GM18867 (cell line): ENCODE data around the gene WDR70.
"Not testable (repeated sequence)": the region's sequence is repeated elsewhere in the genome, so short reads cannot be mapped to it uniquely, and the experiment has no call there.

Experiments used
- ATAC-seq: cut with Tn5 transposase; IDR thresholded peaks from one replicate; pipeline ENCODE4 v1.9.1; 2021; ENCODE audit warnings: mild to moderate bottlenecking, moderate library complexity; ENCODE audit not compliant: unreplicated experiment

Gene WDR70

DNA sequence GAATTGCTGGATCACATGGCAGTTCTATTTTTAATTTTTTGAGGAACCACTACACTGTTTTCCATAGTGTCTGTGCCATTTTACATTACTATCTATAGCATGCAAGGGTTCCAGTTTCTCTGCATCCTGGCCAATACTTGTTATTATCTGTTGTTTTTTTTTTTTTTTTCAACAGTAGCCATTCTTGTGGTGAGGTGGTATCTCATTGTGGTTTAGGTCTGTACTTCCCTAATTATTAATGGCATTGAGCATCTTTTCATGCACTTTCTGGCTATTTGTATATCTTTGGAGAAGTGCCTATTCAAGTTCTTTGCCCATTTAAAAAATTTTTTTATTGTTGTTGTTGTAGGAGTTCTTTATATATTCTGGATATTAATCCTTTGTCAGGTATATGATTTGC is 363.0 kb downstream of the WDR70 start:
- no peak for ATAC-seq

DNA sequence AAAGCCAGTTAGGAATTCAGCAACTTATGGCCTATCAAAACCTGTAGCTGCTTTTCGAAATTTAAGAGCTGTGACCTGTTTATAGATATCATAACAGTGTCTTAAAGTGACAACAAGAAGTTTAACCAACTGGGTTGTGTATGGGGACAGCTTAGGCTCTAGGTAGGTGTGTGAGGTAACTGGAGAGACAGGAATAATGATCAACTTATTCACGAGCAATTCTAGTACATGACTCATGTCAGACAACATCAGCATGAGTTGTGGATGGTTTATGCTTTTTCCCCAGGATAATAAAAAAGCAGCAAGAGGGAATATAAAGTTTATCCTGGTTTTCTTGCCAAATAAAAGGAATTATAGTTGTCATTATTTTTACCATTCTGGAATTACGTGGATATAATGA is 372.1 kb downstream of the WDR70 start:
- ATAC-seq = no peak

DNA sequence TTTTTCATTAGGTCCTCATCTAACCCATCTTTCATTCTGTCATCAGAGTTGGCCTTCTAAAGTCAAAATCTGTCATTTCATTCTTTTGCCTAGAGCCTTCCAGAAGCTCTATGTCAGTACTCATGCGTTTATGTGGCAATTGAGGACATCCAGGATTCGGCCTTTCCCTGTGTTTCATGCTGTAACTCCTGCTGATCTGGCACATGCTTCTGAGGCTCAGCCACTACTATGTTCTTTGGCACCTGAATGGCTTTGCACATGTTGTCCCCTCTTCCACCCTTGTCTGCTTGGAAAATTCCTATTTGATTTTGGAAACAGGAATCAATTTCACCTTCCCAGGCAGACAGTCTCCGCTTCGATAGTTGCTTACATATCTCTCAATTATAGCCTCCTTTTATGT is 375.9 kb downstream of the WDR70 start:
- no peak for ATAC-seq

DNA sequence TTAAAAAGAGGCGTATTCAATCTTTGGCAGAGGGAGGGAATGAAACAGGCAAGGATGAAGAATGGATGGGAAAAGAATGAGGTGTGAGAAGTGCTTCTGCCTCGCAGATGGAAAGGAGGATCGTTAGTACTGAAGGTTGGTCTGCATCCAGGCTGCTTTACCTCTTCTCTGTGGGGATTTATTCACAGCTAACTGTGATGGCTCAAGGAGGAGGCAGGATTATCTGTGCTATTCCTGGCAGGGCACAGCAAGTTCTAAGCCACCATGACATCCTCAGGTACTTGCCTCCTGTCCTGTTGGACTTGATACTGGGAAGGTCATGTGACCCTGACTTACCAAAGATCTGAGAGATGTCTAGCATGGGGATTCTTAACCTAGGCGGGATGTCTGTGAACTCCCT is 376.5 kb downstream of the WDR70 start:
- no peak for ATAC-seq

DNA sequence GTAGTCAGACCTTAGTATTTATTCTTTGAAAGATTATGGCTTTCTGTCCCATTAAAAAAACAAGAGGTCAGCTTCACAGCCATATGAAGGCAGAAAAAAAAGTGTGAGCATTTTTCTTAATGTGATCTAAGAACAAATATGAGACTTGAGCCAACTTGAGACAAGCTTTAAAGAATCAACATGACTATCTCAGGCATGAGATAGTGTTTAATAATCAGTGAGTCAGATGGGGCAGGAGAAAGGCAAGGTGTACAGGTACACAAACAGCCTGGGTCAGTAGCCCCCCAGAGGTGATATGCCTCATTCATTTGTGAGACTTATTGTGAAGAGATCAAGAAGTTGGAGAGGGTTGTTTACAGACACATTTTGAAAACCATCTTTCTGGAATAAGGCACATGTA is 377.1 kb downstream of the WDR70 start:
- no peak for ATAC-seq

DNA sequence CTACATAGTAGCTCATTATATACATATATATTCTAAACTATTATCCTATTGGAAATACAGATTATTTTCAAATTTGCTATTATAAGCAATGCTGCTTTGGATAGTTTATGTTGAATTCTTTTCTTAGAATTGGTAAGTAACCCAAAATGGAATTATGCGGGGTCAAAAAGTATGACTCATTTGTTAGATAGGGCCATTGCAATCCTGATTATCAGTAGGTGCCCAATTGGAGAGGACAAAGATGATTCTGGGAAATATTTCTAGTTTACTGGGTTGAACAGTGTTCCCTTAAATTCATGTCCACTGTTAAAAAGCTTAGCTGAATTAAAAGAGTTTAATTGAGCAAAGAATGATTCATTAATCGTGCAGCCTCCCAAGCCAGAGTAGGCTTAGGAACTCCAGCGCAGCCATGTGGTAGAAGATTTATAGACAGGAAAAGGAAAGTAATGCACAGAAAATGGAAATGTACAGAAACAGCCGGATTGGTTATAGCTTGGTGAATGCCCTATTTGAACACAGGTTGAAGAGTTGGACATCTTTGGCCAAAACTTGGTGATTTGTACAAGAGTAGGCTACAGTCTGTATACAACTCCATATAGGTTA is 379.0 kb downstream of the WDR70 start:
- ATAC-seq = no peak

DNA sequence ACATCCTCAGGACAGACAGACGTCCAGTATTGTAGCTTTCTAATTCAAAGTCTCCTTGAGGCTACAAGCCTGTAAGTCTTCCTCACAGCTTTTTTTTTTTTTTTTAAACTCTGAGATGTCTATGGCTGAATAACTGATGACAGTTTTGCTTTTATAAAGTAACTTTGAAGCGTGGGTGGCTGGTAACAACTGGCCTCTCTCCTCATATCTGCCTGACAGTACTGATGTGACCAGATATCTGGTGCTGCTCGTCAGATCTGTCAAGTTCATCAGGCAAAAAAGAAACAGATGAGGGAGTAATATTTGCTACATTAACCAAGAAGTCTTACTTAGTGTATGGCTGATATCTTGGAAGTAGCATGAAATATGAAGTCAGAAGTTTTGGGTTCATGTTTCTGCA is 388.1 kb downstream of the WDR70 start:
- no peak for ATAC-seq

DNA sequence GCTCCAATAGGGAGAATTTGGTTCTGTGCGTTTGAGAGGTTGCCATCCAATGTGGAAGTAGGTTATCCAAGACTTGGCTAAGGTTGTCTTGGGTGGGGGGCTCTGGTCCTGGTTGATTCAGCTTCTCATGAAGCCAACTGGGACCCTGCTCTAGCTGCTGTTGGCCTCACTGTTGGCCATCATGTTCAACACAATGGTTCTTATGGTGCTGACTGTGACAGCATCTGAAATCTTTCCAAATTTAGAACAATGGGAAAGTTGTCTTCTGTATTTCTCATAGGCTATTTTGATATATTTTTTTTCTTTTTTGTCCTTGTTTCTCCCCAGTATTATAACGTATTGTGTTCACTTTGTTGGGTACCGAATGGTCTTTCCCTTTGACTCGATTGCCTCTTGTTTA is 388.8 kb downstream of the WDR70 start:
- ATAC-seq = no peak

DNA sequence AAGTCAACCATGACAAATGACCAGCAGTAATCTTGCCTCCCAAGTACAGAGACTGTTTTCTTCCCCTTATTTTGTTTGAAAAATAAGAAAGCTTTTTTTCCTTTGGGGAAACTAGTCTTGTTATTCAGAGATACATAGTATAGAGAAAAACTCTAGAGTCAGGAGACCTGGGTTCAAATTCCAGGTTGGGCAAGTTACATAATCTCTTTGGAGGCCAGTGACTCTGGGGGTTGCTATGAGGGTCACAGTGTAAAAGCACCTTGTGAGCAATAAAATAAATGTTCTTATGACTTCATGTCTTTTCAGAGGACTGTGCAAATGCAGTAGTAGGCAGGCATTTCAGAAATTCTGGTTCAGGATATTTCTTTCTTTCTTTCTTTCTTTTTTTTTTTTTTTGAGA is 389.3 kb downstream of the WDR70 start:
- ATAC-seq = no peak

DNA sequence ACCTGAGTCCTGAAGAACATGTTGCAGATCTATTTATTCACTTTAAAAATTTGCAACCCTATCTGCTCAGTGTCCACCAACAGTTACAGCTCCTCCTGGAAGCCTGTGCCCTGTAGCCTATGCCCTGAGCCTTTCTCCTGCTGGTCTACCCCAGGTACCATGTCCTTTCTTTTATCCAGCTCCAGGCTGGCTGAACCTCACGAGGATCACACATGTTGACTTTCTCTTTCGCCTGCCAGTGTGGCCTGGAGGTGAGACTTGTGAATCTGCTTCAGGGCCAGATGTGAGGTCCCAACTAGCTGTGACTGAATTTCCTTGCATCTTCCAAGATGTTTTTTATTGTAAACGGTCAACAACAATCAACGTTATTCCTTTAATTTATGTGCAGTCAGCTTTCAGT is 390.0 kb downstream of the WDR70 start:
- no peak for ATAC-seq

DNA sequence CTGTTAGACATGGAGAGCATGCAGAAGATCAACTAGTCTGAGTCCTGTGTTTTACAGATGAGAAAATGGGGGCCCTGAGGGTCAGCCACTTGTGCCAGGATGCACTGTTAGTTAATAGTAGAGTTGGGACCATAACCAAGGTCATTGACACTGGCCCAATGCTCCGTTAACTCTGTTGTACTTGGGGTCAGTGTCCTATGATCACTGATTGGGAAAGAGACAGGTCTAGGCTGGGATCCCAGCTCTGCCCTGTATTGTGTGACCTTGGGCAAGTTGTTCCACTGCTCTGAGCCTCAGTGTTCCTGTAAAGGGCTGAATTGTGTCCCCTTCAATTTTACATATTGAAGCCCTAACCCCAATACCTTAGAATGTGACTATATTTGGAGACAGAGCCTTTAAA is 390.7 kb downstream of the WDR70 start:
- ATAC-seq = no peak

DNA sequence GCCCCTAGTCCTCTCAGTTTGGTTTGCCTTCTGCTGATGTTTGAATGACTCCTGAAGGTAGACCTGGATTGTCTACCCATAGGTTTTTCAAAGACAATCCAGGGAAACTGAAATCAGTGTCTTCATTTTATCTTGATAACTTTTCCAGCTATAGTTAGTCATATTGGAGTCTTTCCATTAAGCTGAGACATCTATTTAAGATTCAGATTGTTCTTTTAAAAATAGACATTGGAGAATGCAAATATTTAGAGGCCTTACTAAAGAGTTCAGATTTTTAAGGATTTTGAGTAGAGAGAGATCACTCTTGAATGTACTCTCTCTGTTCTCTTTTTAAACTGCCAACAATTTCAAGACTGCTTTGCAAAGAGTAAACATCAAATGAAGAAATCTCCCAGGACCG is 391.7 kb downstream of the WDR70 start:
- no peak for ATAC-seq

DNA sequence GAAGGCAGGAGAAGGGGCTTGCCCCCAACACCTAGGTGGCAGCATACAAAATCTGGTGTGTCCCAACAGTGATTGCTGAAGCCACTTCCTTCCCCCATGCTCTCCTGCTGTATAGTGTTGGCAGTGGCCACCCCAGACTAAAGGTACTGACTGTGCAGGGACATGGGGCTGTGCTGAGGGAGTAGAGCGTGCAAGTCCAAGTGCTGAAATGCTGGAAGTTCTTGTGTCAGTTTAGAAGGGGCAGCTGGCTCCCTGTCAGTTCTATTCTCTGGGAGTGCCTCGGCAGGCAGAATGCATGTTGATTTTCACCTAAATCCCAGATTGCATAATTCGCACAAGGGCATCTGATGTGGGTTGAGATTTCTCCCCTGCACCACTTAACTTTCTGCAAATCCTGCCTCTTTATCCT is 392.1 kb downstream of the WDR70 start:
- no peak for ATAC-seq

DNA sequence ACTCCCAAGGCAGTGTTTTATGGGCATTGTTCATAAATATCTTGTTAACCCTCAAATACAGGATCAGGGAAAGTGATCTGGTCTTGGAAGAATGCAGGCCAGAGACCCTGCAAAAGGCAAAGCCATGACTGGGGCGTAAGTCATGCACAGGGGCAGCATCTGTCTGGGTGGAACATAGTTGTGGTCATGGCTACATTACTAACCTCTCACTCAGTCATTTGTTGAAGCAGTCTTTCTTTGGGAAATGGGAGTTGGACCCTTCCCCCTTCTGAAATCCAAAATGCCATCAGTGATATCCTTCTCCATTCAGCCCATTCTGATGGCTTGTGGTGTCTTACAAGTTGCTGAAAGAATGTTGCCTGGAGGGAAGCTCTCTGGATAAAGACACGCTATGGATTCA is 392.6 kb downstream of the WDR70 start:
- no peak for ATAC-seq

DNA sequence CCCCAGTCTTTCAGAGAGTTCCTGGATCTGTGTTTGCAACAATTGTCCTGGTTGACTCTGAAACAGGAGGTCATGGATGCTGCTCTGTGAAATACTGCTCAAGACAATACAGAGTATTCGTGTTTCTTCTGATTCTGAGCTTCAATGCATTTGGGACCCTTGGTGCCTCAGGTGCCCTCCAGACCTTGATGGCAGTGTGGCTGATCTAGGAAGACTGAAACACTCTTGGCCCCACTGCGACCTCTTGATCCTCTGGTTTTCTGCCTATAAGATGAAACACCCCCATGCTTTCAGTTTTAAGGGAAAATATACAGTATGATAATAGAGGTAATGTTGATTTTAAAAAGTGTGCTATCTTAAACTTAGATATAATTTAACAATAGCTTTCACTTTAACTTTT is 393.1 kb downstream of the WDR70 start:
- no peak for ATAC-seq

DNA sequence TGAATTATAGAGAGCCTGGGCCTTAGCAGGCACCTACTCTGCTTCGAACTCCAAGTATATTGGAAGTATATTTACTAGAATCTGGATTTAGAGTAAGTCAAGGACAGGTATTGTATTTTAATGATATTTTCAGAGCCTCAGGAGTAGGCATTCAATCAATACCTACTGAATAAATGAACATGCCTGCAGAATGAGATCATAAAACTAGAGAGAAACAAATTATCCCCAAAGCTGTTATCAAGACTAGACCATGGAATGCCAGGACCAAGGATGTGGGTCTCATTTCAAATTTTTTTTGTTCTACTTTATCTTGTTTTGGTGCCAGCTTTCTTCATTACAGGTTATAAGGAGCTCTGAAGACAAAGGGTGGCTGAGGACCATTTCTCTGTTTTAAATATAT is 394.7 kb downstream of the WDR70 start:
- ATAC-seq = no peak

DNA sequence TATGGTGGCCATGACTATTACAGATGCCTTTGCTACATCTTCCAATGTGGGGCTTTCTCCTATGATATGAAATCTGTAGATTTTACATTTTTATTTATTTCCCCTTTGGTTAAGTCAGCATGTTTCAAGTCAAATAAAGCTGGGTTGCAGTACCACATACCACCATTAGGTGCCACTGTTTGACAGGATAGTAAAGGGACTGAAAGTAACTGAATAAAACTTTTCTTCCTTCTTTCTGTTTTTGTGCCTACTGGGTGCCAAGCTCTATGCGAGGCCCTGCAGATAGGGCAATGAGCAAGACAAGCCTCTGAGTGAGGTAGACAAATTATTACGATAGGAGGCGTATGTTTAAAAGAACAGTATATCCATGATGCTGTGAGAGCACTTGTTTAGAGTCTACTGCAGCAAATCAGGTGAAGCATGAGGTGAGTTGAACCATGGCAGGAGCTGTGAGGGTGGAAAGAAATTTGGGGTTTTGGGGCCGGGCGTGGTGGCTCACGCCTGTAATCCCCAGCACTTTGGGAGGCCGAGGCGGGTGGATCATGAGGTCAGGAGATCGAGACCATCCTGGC is 395.9 kb downstream of the WDR70 start:
- ATAC-seq = no peak

DNA sequence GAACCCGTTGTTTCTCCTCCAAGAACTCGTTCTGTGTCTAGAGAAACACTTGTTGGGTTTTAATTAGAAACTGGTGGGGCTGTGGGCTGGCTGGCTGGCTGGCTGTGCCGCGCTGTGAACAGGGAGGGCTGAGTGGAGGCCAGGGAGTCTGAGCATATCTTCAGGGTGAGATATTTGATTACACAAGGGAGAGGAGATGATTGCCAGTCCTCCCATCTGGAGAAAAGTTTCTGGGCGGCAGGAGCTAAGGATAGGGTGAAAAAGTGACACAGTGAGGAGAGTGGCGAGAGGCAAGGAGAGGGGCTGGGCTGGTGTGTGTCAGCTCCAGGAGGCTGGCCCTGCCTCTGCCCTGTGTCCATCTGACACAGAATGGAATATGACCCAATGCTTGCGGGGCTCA is 397.7 kb downstream of the WDR70 start:
- no peak for ATAC-seq

DNA sequence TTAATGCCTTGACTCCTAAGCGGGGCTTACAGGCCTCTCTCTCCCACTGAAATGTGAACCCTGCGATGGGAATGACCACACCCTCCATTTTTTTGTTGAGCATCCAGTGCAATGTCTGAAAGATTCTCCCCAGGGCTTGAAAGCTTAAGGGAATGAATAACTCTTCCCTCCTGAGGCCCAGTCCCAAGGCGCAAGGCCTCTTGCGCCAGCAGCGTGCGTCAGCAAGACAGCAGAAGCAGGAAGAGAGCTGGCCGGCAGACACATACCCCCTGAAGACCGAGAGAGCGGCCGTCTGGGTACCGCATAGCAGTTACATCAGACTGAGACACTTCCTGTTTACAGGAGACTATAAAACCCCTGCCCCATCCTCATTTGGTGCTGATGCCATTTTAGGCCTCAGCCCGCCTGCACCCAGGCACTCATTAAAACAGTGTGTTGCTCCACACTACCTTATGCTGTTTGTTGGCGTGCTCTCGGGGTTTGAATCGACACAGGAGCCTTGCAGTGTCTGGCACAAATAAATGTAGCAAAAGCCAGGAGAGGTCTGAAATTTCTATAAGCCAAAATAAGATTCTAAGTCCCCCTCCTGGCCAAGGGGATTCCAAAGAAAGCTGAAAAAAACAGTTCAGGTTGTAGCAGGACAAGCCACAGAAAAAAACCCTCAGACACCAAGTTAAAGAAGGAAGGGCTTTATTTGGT is 398.5 kb downstream of the WDR70 start:
- ATAC-seq = no peak

DNA sequence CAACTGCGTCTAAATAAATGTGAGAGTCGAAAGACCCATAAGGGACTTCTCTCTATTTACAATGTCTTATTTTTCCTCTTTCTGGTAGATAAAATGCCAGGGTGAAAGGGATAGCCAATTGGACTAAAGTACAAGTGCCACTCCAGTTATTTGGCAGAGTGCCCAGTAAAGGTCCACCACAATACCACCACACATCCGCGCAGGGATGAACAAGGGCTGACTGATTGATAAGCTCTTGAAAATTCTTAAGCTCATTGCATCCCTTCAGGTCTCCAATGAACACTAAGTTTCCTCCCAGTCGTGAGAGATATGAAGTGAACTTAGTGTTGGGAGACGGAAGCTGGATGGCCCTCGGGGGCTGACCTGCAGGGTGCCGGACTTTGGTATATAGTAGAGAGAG is 402.3 kb downstream of the WDR70 start:
- not testable (repeated sequence) for ATAC-seq

DNA sequence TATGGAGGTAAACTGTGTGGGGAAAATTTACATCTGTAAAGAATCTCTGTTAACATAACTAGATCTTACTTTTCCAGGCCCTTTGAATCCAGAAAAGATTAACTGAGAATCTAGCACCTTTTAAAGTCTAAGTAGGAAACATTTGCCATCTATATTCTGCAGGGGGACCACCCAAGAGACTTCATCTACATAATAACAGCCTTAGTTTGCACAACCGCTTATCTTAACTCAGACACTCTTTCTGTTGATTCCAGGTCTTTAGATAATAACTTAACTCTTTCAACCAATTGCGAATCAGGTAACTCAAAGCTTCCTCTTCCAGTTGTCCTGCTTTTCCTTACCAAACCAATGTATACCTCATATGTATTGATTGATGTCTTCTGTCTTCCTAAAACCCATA is 407.3 kb downstream of the WDR70 start:
- ATAC-seq = no peak

DNA sequence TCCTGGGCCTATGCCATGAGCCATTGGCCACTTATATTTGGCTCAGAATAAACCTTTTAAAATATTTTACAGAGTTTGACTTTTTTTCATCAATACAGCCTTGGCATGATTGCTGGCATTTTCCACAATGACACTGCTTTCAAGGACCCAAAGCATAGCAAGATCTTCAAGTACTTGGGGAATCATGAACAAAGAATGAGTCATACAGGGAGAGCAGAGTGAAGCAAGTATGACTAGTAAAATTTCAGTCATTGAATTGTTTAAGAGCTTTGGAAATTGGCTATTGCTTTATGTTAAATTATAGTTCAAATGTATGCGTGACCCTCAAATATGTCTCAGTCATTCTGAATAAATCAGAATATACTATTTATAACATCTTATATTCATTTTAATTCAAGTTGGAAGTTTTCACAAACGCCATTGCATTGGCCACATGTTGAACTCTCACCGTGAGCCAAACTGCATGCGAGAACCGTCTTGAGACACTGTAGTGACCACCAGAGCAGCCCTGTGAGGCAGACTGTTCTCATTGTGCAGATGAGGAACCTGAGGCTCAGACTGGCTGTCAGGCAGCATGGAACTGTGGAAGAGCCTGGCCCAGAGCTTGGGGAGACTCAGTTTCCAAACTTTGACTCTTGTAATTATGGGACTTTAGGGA is 407.9 kb downstream of the WDR70 start:
- ATAC-seq = no peak
